IMR-90 (cell line): ENCODE results near the gene HMG20B. TPM values are rescaled to one million over a fixed set of nuclear protein-coding genes. Genes with fewer than 3 reads are reported as not detected.

Source experiments
- ATAC-seq: fragments of 200-7000 bp; cut with Tn5 transposase; 2 replicates; pipeline ENCODE4 v1.9.1; 2020; ENCODE audit warnings: low read depth, mild to moderate bottlenecking, moderate library complexity
- BruUV-seq: library from RNA; stranded (reverse); fragments of 400-500 nt; replicated peaks from 2 replicates; lab custom pipeline; 2021; lab: Mats Ljungman, UMichigan
- CTCF ChIA-PET: fragments of 300-600 bp; formaldehyde crosslinking; extraction: SDS; loops from one replicate; lab custom pipeline; 2021; ENCODE audit warnings: antibody characterized with exemption; lab: Yijun Ruan, JAX
- POLR2A ChIA-PET: fragments of 300-600 bp; sonication (Branson Sonifier 250); formaldehyde crosslinking; loops from one replicate; lab custom pipeline; 2022; ENCODE audit warnings: antibody characterized with exemption; ENCODE audit not compliant: unreplicated experiment; lab: Charles Lee
- DNase-seq: peaks from one replicate; pipeline ENCODE4 v3.0.0; 2013
- H2AFZ ChIP-seq: replicated peaks from 2 replicates; pipeline ENCODE3; 2013; ENCODE audit warnings: low read length, mild to moderate bottlenecking; ENCODE audit not compliant: poor library complexity
- H2AK5ac ChIP-seq: 2 replicates; pipeline ENCODE4 v1.6.1; 2013; ENCODE audit warnings: low read depth, low read length, inconsistent platforms
- H2AK9ac ChIP-seq: replicated peaks from 2 replicates; pipeline ENCODE3; 2013; ENCODE audit warnings: mild to moderate bottlenecking, low read depth, low read length, moderate library complexity; ENCODE audit not compliant: poor library complexity
- H2BK120ac ChIP-seq: 2 replicates; pipeline ENCODE4 v1.6.1; 2013; ENCODE audit warnings: low read depth, low read length, inconsistent platforms
- H2BK15ac ChIP-seq: 3 replicates; pipeline ENCODE4 v1.6.1; 2013; ENCODE audit warnings: low read depth, low read length, inconsistent platforms
- H2BK20ac ChIP-seq: 2 replicates; pipeline ENCODE4 v1.6.1; 2013; ENCODE audit warnings: low read depth, mild to moderate bottlenecking, inconsistent platforms, low read length, moderate library complexity
- H2BK5ac ChIP-seq: 2 replicates; pipeline ENCODE4 v1.6.1; 2013; ENCODE audit warnings: mild to moderate bottlenecking, low read depth, low read length, inconsistent platforms; ENCODE audit not compliant: poor library complexity, severe bottlenecking
- H3K14ac ChIP-seq: replicated peaks from 2 replicates; pipeline ENCODE4 v1.6.1; 2013; ENCODE audit warnings: low read depth, low read length, inconsistent platforms
- H3K18ac ChIP-seq: 2 replicates; pipeline ENCODE4 v1.6.1; 2013; ENCODE audit warnings: low read depth, low read length, control low read depth
- H3K23ac ChIP-seq: 2 replicates; pipeline ENCODE4 v1.6.1; 2013; ENCODE audit warnings: low read depth, low read length, inconsistent platforms
- H3K27ac ChIP-seq: 2 replicates; pipeline ENCODE4 v1.5.1; 2013; ENCODE audit warnings: mild to moderate bottlenecking, control low read depth, low read length; ENCODE audit not compliant: insufficient read depth
- H3K27me3 ChIP-seq: 2 replicates; pipeline ENCODE4 v1.6.1; 2013; ENCODE audit warnings: low read length; ENCODE audit not compliant: control insufficient read depth, insufficient read depth
- H3K36me3 ChIP-seq: 2 replicates; pipeline ENCODE4 v1.6.1; 2013; ENCODE audit warnings: low read length, mixed read lengths; ENCODE audit not compliant: control insufficient read depth, insufficient read depth
- H3K4ac ChIP-seq: 2 replicates; pipeline ENCODE4 v1.6.1; 2013; ENCODE audit warnings: low read depth, low read length, inconsistent platforms
- H3K4me1 ChIP-seq: 2 replicates; pipeline ENCODE4 v1.6.1; 2013; ENCODE audit warnings: low read length, mixed read lengths; ENCODE audit not compliant: control insufficient read depth, insufficient read depth
- H3K4me2 ChIP-seq: 2 replicates; pipeline ENCODE4 v1.6.1; 2013; ENCODE audit warnings: low read depth, mild to moderate bottlenecking, control low read depth, low read length, moderate library complexity
- H3K4me3 ChIP-seq: 2 replicates; pipeline ENCODE4 v1.5.1; 2013; ENCODE audit warnings: low read depth, mild to moderate bottlenecking, control low read depth, low read length, moderate library complexity; ENCODE audit not compliant: insufficient read depth
- H3K56ac ChIP-seq: 2 replicates; pipeline ENCODE4 v1.6.1; 2013; ENCODE audit warnings: low read length, inconsistent platforms; ENCODE audit not compliant: insufficient read depth; ENCODE audit errors: extremely low read depth
- H3K79me1 ChIP-seq, 2 experiments: 2 replicates each; pipeline ENCODE4 v1.6.1; 2013; ENCODE audit warnings: low read length in 2 of 2, inconsistent platforms in 1 of 2, low read depth in 1 of 2
- H3K9ac ChIP-seq: 2 replicates; pipeline ENCODE4 v1.6.1; 2013; ENCODE audit warnings: low read depth, low read length, control low read depth
- H3K9me1 ChIP-seq: 2 replicates; pipeline ENCODE4 v1.6.1; 2013; ENCODE audit warnings: low read length, inconsistent platforms; ENCODE audit not compliant: insufficient read depth
- H3K9me3 ChIP-seq: 2 replicates; pipeline ENCODE4 v1.6.1; 2013; ENCODE audit warnings: low read length; ENCODE audit not compliant: control insufficient read depth, insufficient read depth
- H4K20me1 ChIP-seq: 2 replicates; pipeline ENCODE4 v1.6.1; 2013; ENCODE audit warnings: low read length, inconsistent platforms; ENCODE audit not compliant: insufficient read depth
- H4K5ac ChIP-seq: 2 replicates; pipeline ENCODE4 v1.6.1; 2013; ENCODE audit warnings: mild to moderate bottlenecking, low read depth, low read length, control low read depth
- H4K8ac ChIP-seq, 2 experiments: 2 replicates each; pipeline ENCODE4 v1.6.1; 2013; ENCODE audit warnings: low read depth in 2 of 2, low read length in 2 of 2, control low read depth in 1 of 2, inconsistent platforms in 1 of 2
- H4K91ac ChIP-seq: 2 replicates; pipeline ENCODE4 v1.6.1; 2013; ENCODE audit warnings: low read depth, low read length, inconsistent platforms; ENCODE audit not compliant: insufficient read depth
- BHLHE40 ChIP-seq: fragments of 150-350 bp; IDR thresholded peaks from 2 replicates; pipeline ENCODE4 v1.6.1; 2016; ENCODE audit warnings: mild to moderate bottlenecking, low read depth, low read length
- CEBPB ChIP-seq: IDR thresholded peaks from 2 replicates; pipeline ENCODE4 v1.6.1; 2012; ENCODE audit warnings: low read depth, low read length, improper control_type of control experiment
- FOS ChIP-seq: fragments of 150-350 bp; IDR thresholded peaks from 2 replicates; pipeline ENCODE4 v1.6.1; 2016; ENCODE audit warnings: low read depth, low read length
- MAFK ChIP-seq: IDR thresholded peaks from 2 replicates; pipeline ENCODE4 v1.6.1; 2012; ENCODE audit warnings: low read depth, low read length, improper control_type of control experiment
- MAZ ChIP-seq: IDR thresholded peaks from 2 replicates; pipeline ENCODE4 v1.6.1; 2012; ENCODE audit warnings: low read depth, mild to moderate bottlenecking, low read length, improper control_type of control experiment, moderate library complexity, borderline replicate concordance
- MXI1 ChIP-seq: IDR thresholded peaks from 2 replicates; pipeline ENCODE4 v1.6.1; 2012; ENCODE audit warnings: low read depth, mild to moderate bottlenecking, low read length, moderate library complexity, borderline replicate concordance
- NFE2L2 ChIP-seq: fragments of 150-350 bp; IDR thresholded peaks from 2 replicates; pipeline ENCODE4 v1.6.1; 2016; ENCODE audit warnings: low read depth, mild to moderate bottlenecking, low read length
- POLR2A ChIP-seq: IDR thresholded peaks from 2 replicates; pipeline ENCODE4 v1.6.1; 2012; ENCODE audit warnings: mild to moderate bottlenecking, low read depth, low read length
- RAD21 ChIP-seq: IDR thresholded peaks from 2 replicates; pipeline ENCODE4 v1.6.1; 2012; ENCODE audit warnings: low read length, improper control_type of control experiment
- RCOR1 ChIP-seq: IDR thresholded peaks from 2 replicates; pipeline ENCODE4 v1.6.1; 2012; ENCODE audit warnings: mild to moderate bottlenecking, low read length, improper control_type of control experiment; ENCODE audit not compliant: insufficient replicate concordance
- RFX5 ChIP-seq: IDR thresholded peaks from 2 replicates; pipeline ENCODE4 v1.8.0; 2012; ENCODE audit warnings: low read depth, mild to moderate bottlenecking, low read length, moderate library complexity
- SMC3 ChIP-seq: fragments of 150-350 bp; IDR thresholded peaks from 2 replicates; pipeline ENCODE4 v1.6.1; 2016; ENCODE audit warnings: low read depth, mild to moderate bottlenecking, antibody characterized with exemption, low read length, moderate library complexity
- WGBS, 2 experiments: methylation state at CpG; one replicate each; pipeline versions ENCODE4 v1.1.5 to v1.1.7; 2013; ENCODE audit warnings: missing lambda C conversion rate in 2 of 2; ENCODE audit not compliant: insufficient read length in 1 of 2; ENCODE audit errors: extremely low coverage in 2 of 2; 5-methylcytosine and 5-hydroxymethylcytosine counted together
- dilution Hi-C: fragments of 300-500 bp; cut with HindIII; formaldehyde crosslinking; loops from one replicate; pipeline ENCODE4 v1.14.3; 2018; ENCODE audit warnings: low sequenced_read_pairs; ENCODE audit not compliant: unreplicated experiment
- in situ Hi-C: fragments of 300-500 bp; cut with MboI; formaldehyde crosslinking; loops from 3 replicates; pipeline ENCODE4 v1.14.3; 2019; ENCODE audit warnings: low sequenced_read_pairs, inconsistent platforms, mixed read lengths
- intact Hi-C: fragments of 100-400 bp; cut with micrococcal nuclease; formaldehyde crosslinking; loops from 2 replicates; pipeline ENCODE4 v1.10.0; 2022
- polyA plus RNA-seq, 3 experiments: library from polyadenylated mRNA; depleted of rRNA; stranded (reverse); fragments of >200 nt; gene quantifications; 2 replicates each; pipeline ENCODE4 v1.2.3, GENCODE V29; 2012; ENCODE audit warnings: low replicate concordance in 1 of 3
- total RNA-seq: library from RNA; depleted of rRNA; stranded (reverse); fragments of >200 nt; gene quantifications from 2 replicates; pipeline ENCODE4 v1.2.3, GENCODE V29; 2012
- TF ChIP-seq, protein P1 (sequence below): conservative IDR thresholded peaks from 2 replicates; pipeline ENCODE4 v1.5.1; 2012; ENCODE audit warnings: mild to moderate bottlenecking, low read depth, low read length, improper control_type of control experiment
- TF ChIP-seq, protein P2 (sequence below): fragments of 150-350 bp; IDR thresholded peaks from 2 replicates; pipeline ENCODE4 v1.6.1; 2017; ENCODE audit warnings: mild to moderate bottlenecking, antibody characterized with exemption, low read length, low read depth

HMG20B gene
- total and polyA plus RNA-seq, 2 of the 4 experiments (the other 2 are of a cell fraction), result 57.5 to 63.8 TPM

DNA sequence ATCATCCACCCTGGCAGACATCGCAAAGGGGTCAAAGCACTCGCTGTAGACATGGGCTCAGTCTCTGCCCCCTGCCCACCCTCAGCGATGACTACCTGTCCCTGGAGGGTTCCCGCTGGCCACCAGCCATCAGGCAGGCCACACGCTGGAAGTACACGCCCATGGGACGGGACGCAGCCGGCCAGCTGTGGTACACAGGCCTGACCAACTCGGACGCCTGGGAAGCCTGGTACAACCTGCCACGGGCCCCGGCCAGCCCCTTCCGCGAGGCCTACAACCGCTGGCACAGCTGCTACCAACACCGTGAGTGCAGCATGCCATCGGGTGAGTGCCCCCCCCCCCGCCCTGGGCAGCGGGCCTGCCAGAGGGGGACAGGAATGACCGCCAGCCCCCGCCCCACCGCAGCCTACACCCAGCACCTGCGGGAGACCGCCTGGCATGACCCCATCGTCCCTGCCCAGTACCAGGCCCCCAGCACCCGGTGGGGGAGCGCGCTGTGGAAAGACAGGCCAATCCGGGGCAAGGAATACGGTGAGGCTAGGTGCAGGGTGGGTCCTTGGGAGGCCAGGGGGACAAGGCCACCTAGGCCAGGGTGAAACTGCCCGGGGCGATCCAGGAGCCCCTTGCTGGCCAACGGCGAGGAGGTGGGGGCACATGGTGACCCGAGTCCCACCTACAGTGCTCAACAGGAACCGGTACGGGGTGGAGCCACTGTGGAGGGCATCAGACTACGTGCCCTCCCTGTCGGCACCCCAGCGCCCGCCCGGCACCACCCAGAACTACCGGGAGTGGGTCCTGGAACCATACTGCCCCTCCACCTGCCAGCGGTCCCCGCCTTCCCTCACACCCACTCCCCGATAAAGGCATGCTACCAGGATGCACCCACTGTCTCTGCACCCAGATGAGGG lies 29.3 kb upstream of the HMG20B start:
- CTCF ChIA-PET, result no interaction called here
- 87% methylated on average over 18 of the region's 47 CpGs; no CpG with 5 or more reads in 1 of the 2 experiments for WGBS, 2 experiments
- BruUV-seq, result no TSS peak
- intact Hi-C loops, result no loop called here
- DNase-seq (no peak), ATAC-seq (no peak)
- no peak overlapping the region for H2BK120ac ChIP-seq
- no peaks in the 10 kb centered on the region for H3K9me3 ChIP-seq
- no peak overlapping the region for H3K9ac ChIP-seq
- peaks cover 28% of the 10 kb centered on the region for H3K36me3 ChIP-seq
- TF ChIP-seq FOS, result no peak
- TF ChIP-seq MAFK, result no peak
- TF ChIP-seq POLR2A, result no peak
- TF ChIP-seq CEBPB, result no peak
- TF ChIP-seq SMC3, result no peak
- TF ChIP-seq, protein P1, sequence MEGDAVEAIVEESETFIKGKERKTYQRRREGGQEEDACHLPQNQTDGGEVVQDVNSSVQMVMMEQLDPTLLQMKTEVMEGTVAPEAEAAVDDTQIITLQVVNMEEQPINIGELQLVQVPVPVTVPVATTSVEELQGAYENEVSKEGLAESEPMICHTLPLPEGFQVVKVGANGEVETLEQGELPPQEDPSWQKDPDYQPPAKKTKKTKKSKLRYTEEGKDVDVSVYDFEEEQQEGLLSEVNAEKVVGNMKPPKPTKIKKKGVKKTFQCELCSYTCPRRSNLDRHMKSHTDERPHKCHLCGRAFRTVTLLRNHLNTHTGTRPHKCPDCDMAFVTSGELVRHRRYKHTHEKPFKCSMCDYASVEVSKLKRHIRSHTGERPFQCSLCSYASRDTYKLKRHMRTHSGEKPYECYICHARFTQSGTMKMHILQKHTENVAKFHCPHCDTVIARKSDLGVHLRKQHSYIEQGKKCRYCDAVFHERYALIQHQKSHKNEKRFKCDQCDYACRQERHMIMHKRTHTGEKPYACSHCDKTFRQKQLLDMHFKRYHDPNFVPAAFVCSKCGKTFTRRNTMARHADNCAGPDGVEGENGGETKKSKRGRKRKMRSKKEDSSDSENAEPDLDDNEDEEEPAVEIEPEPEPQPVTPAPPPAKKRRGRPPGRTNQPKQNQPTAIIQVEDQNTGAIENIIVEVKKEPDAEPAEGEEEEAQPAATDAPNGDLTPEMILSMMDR, result no peak
- TF ChIP-seq MAZ, result no peak
- no peak for TF ChIP-seq RFX5
- TF ChIP-seq RAD21, result no peak
- TF ChIP-seq NFE2L2, result no peak
- TF ChIP-seq MXI1, result no peak
- TF ChIP-seq, protein P2, sequence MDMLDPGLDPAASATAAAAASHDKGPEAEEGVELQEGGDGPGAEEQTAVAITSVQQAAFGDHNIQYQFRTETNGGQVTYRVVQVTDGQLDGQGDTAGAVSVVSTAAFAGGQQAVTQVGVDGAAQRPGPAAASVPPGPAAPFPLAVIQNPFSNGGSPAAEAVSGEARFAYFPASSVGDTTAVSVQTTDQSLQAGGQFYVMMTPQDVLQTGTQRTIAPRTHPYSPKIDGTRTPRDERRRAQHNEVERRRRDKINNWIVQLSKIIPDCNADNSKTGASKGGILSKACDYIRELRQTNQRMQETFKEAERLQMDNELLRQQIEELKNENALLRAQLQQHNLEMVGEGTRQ, result no peak
- no peak for TF ChIP-seq BHLHE40
- no peak for TF ChIP-seq RCOR1
- no peaks in the 10 kb centered on the region for H3K9me1 ChIP-seq
- in situ Hi-C loops, result no loop called here
- POLR2A ChIA-PET, result no interaction called here
- no peak overlapping the region for H2AK9ac ChIP-seq
- no peaks in the 10 kb centered on the region for H3K4me1 ChIP-seq
- no peak overlapping the region for H3K14ac ChIP-seq
- peaks cover 36% of the 10 kb centered on the region for H4K20me1 ChIP-seq
- H4K8ac ChIP-seq, result no peak overlapping the region
- H3K79me1 ChIP-seq, result peaks cover 6 to 25% of the 10 kb centered on the region in 2 experiments; a peak in 3 of 4 replicates
- no peak overlapping the region for H3K18ac ChIP-seq
- no peak overlapping the region for H2BK15ac ChIP-seq
- no peak overlapping the region for H3K56ac ChIP-seq
- no peak overlapping the region for H3K23ac ChIP-seq
- H2AFZ ChIP-seq, result no peak overlapping the region
- H4K91ac ChIP-seq, result no peak overlapping the region
- no peak overlapping the region for H3K4me2 ChIP-seq
- no peak overlapping the region for H3K27ac ChIP-seq
- dilution Hi-C loops, result no loop called here
- H3K4me3 ChIP-seq, result no peak overlapping the region
- no peak overlapping the region for H3K4ac ChIP-seq
- no peak overlapping the region for H4K5ac ChIP-seq
- H2BK20ac ChIP-seq, result no peak overlapping the region
- no peak overlapping the region for H2AK5ac ChIP-seq
- no peak overlapping the region for H2BK5ac ChIP-seq
- H3K27me3 ChIP-seq, result no peaks in the 10 kb centered on the region
